Testis (tissue), 2 donors: ENCODE measurements around the gene ZNF490.

ENCODE experiments used
- POLR2A ChIP-seq: fragments of 450-650 bp; IDR thresholded peaks from one replicate; pipeline ENCODE4 v1.6.1; 2017; ENCODE audit warnings: antibody characterized with exemption, mild to moderate bottlenecking, moderate library complexity
- TF ChIP-seq, protein P1 (sequence below), 3 experiments: fragments of 450-650 bp in 2 of 3; fragments of 200-600 bp in 1 of 3; sonication (generic) in 1 of 3; IDR thresholded peaks; one replicate each; pipeline ENCODE4 v1.5.1; 2016 to 2019; ENCODE audit warnings: antibody characterized with exemption in 3 of 3, mild to moderate bottlenecking in 2 of 3, moderate library complexity in 1 of 3

DNA sequence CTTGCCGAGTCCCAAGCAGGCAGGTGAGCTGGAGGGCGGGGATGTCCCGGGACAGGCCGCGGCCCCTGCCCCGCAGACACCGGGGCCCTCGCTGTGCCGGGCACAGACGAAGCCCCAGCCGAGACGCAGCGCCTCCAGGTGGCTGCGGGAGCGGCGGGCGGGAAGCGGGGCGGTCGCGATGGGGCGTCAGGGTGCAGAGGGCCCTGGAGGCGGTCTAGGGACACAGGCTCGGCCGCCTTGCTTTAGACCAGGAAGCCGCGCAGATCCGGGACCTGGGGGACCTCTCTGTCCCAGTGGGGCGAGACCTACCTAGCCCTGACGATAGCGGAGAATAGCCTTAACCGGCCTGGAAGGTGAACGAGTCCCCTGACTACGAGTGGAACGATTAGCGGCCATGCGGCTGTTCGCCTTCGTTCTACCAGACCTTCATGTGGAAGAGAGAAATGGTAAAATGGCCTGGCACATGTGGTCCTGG, 55.1 kb downstream of the ZNF490 start:
- no peak for TF ChIP-seq POLR2A
- TF ChIP-seq, protein P1, sequence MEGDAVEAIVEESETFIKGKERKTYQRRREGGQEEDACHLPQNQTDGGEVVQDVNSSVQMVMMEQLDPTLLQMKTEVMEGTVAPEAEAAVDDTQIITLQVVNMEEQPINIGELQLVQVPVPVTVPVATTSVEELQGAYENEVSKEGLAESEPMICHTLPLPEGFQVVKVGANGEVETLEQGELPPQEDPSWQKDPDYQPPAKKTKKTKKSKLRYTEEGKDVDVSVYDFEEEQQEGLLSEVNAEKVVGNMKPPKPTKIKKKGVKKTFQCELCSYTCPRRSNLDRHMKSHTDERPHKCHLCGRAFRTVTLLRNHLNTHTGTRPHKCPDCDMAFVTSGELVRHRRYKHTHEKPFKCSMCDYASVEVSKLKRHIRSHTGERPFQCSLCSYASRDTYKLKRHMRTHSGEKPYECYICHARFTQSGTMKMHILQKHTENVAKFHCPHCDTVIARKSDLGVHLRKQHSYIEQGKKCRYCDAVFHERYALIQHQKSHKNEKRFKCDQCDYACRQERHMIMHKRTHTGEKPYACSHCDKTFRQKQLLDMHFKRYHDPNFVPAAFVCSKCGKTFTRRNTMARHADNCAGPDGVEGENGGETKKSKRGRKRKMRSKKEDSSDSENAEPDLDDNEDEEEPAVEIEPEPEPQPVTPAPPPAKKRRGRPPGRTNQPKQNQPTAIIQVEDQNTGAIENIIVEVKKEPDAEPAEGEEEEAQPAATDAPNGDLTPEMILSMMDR (IDR thresholded peaks at IDR 0.05), result no peak
